ENCODE measurements around the gene MICALL1.

Gene MICALL1

GRCh38 chr22:37926771-37927636 is 20.9 kb downstream of the MICALL1 start:
- no peak for TF ChIP-seq CEBPB (IDR thresholded peaks at IDR 0.05)
- no peak for TF ChIP-seq MAX (IDR thresholded peaks at IDR 0.05)
- TF ChIP-seq YY1 (IDR thresholded peaks at IDR 0.05; ENCODE audit: low read depth) = no peak
- TF ChIP-seq CREB1 (IDR thresholded peaks at IDR 0.05; ENCODE audit: low read depth) = no peak

- TF ChIP-seq TEAD4 (IDR thresholded peaks at IDR 0.05) (no peak), NFIC (IDR thresholded peaks at IDR 0.05) (no peak), CEBPB (IDR thresholded peaks at IDR 0.05) (no peak), USF1 (IDR thresholded peaks at IDR 0.05) (no peak), REST (IDR thresholded peaks at IDR 0.05; ENCODE audit: low read depth) (no peak), FOXM1 (IDR thresholded peaks at IDR 0.05; ENCODE audit: borderline replicate concordance, low read depth) (no peak), MAX (IDR thresholded peaks at IDR 0.05) (no peak), EGR1 (IDR thresholded peaks at IDR 0.05) (no peak), EP300 (IDR thresholded peaks at IDR 0.05; ENCODE audit: borderline replicate concordance) (no peak), CREB1 (IDR thresholded peaks at IDR 0.05; ENCODE audit: low read depth) (no peak), YY1 (IDR thresholded peaks at IDR 0.05; ENCODE audit: low read depth) (no peak), ZBTB7A (IDR thresholded peaks at IDR 0.05; ENCODE audit: low read depth) (no peak), TCF12 (IDR thresholded peaks at IDR 0.05; ENCODE audit: low read depth) (no peak), TAF1 (IDR thresholded peaks at IDR 0.05; ENCODE audit: low read depth) (no peak), RAD21 (IDR thresholded peaks at IDR 0.05; ENCODE audit: low read depth) (no peak)
Measured at GRCh38 chr22:37927637-37927936, 21.5 kb downstream of the MICALL1 start.

GRCh38 chr22:37929390-37929789 is 23.3 kb downstream of the MICALL1 start:
- TF ChIP-seq ZBTB7A (IDR thresholded peaks at IDR 0.05; ENCODE audit: low read depth) (no peak), MAX (IDR thresholded peaks at IDR 0.05) (no peak), USF1 (IDR thresholded peaks at IDR 0.05) (no peak), YY1 (IDR thresholded peaks at IDR 0.05; ENCODE audit: low read depth) (no peak), TEAD4 (IDR thresholded peaks at IDR 0.05) (no peak), CEBPB (IDR thresholded peaks at IDR 0.05) (no peak), TCF12 (IDR thresholded peaks at IDR 0.05; ENCODE audit: low read depth) (no peak), EP300 (IDR thresholded peaks at IDR 0.05; ENCODE audit: borderline replicate concordance) (no peak), CREB1 (IDR thresholded peaks at IDR 0.05; ENCODE audit: low read depth) (no peak), REST (IDR thresholded peaks at IDR 0.05; ENCODE audit: low read depth) (no peak), TAF1 (IDR thresholded peaks at IDR 0.05; ENCODE audit: low read depth) (no peak), EGR1 (IDR thresholded peaks at IDR 0.05) (no peak), RAD21 (IDR thresholded peaks at IDR 0.05; ENCODE audit: low read depth) (no peak), FOXM1 (IDR thresholded peaks at IDR 0.05; ENCODE audit: borderline replicate concordance, low read depth) (no peak)

- TF ChIP-seq EP300 (IDR thresholded peaks at IDR 0.05; ENCODE audit: borderline replicate concordance) (no peak), TEAD4 (IDR thresholded peaks at IDR 0.05) (no peak), YY1 (IDR thresholded peaks at IDR 0.05; ENCODE audit: low read depth) (no peak), NFIC (IDR thresholded peaks at IDR 0.05) (no peak), ZBTB7A (IDR thresholded peaks at IDR 0.05; ENCODE audit: low read depth) (no peak), CEBPB (IDR thresholded peaks at IDR 0.05) (no peak), CREB1 (IDR thresholded peaks at IDR 0.05; ENCODE audit: low read depth) (no peak), EGR1 (IDR thresholded peaks at IDR 0.05) (no peak), RAD21 (IDR thresholded peaks at IDR 0.05; ENCODE audit: low read depth) (no peak; the same call in 1 of the 2 replicates), USF1 (IDR thresholded peaks at IDR 0.05) (no peak), FOXM1 (IDR thresholded peaks at IDR 0.05; ENCODE audit: borderline replicate concordance, low read depth) (no peak), TCF12 (IDR thresholded peaks at IDR 0.05; ENCODE audit: low read depth) (no peak), TAF1 (IDR thresholded peaks at IDR 0.05; ENCODE audit: low read depth) (no peak), MAX (IDR thresholded peaks at IDR 0.05) (no peak), REST (IDR thresholded peaks at IDR 0.05; ENCODE audit: low read depth) (no peak)
Measured at GRCh38 chr22:37930270-37930951, 24.3 kb downstream of the MICALL1 start.
